Naive B cell (primary cell): Measurements from ENCODE around the gene CCM2L. TPM values are rescaled to one million over a fixed set of nuclear protein-coding genes. Genes with fewer than 3 reads are reported as not detected.

ENCODE experiments used
- ATAC-seq, 2 donors: fragments of 150-1000 bp; cut with Tn5 transposase; 2 replicates each; pipeline ENCODE4 v1.10.0; 2021; ENCODE audit warnings: low read depth in 2 of 2, mild to moderate bottlenecking in 2 of 2, moderate library complexity in 2 of 2
- DNase-seq: peaks from one replicate; pipeline ENCODE4 v3.0.0; 2022
- H3K27ac Mint-ChIP-seq, 6 donors: one replicate each; pipeline ENCODE4 v1.8.0; 2020 to 2022; ENCODE audit warnings: mild to moderate bottlenecking in 6 of 6, mixed read lengths in 6 of 6, moderate library complexity in 5 of 6, inconsistent platforms in 2 of 6
- H3K27me3 Mint-ChIP-seq, 3 donors: one replicate each; pipeline ENCODE4 v1.8.0; 2021 to 2022; ENCODE audit warnings: mixed read lengths in 3 of 3, mild to moderate bottlenecking in 1 of 3
- H3K36me3 Mint-ChIP-seq, 2 donors: one replicate each; pipeline ENCODE4 v1.8.0; 2020 to 2022; ENCODE audit warnings: mixed read lengths in 2 of 2, inconsistent platforms in 1 of 2, mild to moderate bottlenecking in 1 of 2
- H3K4me1 Mint-ChIP-seq, 3 donors: one replicate each; pipeline ENCODE4 v1.8.0; 2020 to 2022; ENCODE audit warnings: mixed read lengths in 3 of 3, inconsistent platforms in 1 of 3, mild to moderate bottlenecking in 1 of 3, moderate library complexity in 1 of 3
- H3K4me3 Mint-ChIP-seq, 8 donors: one replicate each; pipeline ENCODE4 v1.8.0; 2020 to 2022; ENCODE audit warnings: mild to moderate bottlenecking in 8 of 8, mixed read lengths in 8 of 8, moderate library complexity in 8 of 8, inconsistent platforms in 2 of 8
- H3K9me3 Mint-ChIP-seq, 7 donors: one replicate each; pipeline ENCODE4 v1.8.0; 2020 to 2022; ENCODE audit warnings: mixed read lengths in 7 of 7, mild to moderate bottlenecking in 5 of 7, inconsistent platforms in 2 of 7, moderate library complexity in 1 of 7
- polyA plus RNA-seq, 6 donors: library from polyadenylated mRNA; unstranded; fragments of 300-500 nt; fragmentation: Illumina TruSeq; gene quantifications; one replicate each; pipeline ENCODE4 v1.2.3, GENCODE V29; 2021; ENCODE audit warnings: low read depth in 6 of 6

CCM2L gene
- polyA plus RNA-seq, 6 donors from 2014 or later = not detected

DNA sequence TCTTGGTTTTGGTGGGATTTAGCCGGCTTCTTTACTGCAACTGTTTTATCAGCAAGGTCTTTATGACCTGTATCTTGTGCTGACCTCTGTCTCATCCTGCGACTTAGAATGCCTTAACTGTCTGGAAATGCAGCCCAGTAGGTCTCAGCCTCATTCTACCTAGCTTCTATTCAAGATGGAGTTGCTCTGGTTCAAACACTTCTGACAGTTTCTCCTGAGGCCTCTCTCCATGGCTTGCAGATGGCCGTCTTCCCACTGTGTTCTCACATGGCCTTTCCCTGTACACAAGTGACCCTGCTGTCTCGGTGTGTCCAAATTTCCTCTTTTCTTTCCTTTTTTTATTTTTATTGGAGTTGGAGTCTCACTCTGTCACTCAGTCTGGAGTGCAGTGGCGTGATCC, 4.2 kb upstream of the CCM2L start:
- Mint-ChIP-seq H3K4me3 (peak overlapping the region in 1 of 8 donors; percentile 67), H3K4me1 (peaks cover 0 to 3% (median 0%) of the 10 kb centered on the region in 3 donors), H3K9me3 (no peaks in the 10 kb centered on the region), H3K36me3 (no peaks in the 10 kb centered on the region), H3K27ac (peak overlapping the region in 1 of 6 donors; percentile 82), H3K27me3 (peaks cover 8 to 34% (median 31%) of the 10 kb centered on the region in 3 donors)
- DNase-seq = no peak
- ATAC-seq = no peak

DNA sequence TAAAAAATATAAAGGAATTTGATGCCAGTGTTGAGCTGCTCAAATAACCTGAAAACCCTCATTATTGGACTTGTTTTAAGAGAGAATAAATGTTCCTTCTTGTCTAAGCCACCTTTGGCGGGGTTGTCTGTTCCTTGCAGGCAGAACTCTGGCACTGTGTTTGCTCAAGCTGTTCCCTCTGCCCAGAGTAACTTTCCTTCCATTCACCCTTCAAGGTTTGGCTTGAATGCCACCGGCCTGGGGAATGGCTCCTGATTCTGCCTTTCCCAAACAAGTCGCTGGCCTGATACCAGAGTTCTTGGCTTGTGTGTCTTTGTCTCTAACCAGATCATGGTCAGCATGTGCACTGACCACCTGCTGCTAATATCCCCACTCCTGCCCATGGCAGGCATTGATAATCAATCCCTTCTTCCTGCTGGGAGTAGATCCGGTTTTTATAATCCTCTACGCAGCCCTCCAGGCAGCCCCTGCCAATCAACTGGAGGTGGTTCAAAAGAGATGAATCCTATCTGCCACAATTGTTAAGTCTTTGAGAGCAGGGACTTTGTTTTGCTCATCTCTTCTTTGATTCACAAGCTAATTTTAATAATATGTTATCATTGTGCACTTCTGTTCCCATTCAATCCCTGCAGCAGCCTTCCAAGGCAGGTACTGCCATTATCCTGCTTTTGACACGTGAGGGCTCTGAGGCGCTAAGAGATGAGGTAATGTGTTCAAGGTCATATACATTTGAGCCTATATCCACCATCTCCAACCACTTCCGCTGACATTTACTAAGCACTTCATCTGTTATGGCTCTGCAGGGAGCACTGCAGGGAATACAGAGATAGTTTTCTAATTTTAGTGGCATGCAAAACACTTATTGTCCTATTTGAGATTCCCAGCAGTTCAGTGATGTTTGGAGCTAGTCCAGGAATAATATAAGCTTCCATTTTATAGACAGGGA, 3.1 kb upstream of the CCM2L start:
- H3K36me3 Mint-ChIP-seq = no peaks in the 10 kb centered on the region
- H3K9me3 Mint-ChIP-seq = no peaks in the 10 kb centered on the region
- H3K4me3 Mint-ChIP-seq = no peak overlapping the region
- DNase-seq (no peak), ATAC-seq (no peak)
- peaks cover 0 to 3% (median 0%) of the 10 kb centered on the region in 3 donors for H3K4me1 Mint-ChIP-seq
- peaks cover 16 to 42% (median 42%) of the 10 kb centered on the region in 3 donors for H3K27me3 Mint-ChIP-seq
- no peak overlapping the region for H3K27ac Mint-ChIP-seq

DNA sequence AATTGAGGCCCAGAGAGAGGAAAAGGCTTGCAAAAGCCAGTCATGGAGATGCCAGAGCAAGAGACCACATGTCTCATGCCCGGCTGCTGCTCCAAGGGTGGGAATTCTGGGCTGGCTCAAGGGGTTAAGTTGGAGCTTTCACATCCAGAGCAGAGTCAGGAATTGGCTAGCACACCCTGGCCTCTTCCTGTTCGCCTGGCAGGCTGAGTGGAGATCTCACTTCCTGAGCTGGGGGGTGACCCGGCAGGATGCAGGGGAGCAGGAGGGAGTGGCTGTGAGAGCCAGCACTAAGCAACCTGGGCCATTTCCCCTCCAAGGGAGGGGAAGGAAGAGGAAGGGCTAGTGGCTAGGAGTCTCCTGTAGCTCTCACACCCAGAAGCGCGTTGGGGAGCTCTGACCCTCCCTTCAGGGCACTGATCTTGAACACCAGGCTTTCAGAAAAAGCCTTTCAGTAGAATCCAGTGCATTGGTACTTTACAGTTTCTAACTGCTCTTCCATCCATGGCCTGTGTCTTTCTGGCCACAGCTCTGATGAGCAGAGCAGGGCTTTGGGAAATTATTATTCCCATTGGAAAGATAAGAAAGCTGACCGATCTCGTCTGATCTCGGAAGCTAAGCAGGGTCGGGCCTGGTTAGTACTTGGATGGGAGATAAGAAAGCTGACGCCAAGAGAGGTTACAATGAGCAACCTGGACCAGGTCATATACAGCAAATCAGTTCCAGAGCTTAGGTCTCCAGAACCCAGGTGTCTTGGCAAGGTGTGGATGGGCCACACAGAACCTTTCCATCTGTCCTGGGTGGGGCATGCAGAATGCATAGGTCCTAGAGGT, 2.2 kb upstream of the CCM2L start:
- no peak overlapping the region for H3K4me3 Mint-ChIP-seq
- peaks cover 0 to 3% (median 0%) of the 10 kb centered on the region in 3 donors for H3K4me1 Mint-ChIP-seq
- no peaks in the 10 kb centered on the region for H3K9me3 Mint-ChIP-seq
- no peak overlapping the region for H3K27ac Mint-ChIP-seq
- ATAC-seq (no peak), DNase-seq (no peak)
- H3K36me3 Mint-ChIP-seq = no peaks in the 10 kb centered on the region
- peaks cover 16 to 43% (median 43%) of the 10 kb centered on the region in 3 donors for H3K27me3 Mint-ChIP-seq

- peaks cover 0 to 3% (median 0%) of the 10 kb centered on the region in 3 donors for H3K4me1 Mint-ChIP-seq
- no peaks in the 10 kb centered on the region for H3K9me3 Mint-ChIP-seq
- DNase-seq = no peak
- peaks cover 16 to 51% (median 44%) of the 10 kb centered on the region in 3 donors for H3K27me3 Mint-ChIP-seq
- H3K36me3 Mint-ChIP-seq = no peaks in the 10 kb centered on the region
- ATAC-seq = no peak
- no peak overlapping the region for H3K27ac Mint-ChIP-seq
- no peak overlapping the region for H3K4me3 Mint-ChIP-seq
These were observed 674 bp upstream of the CCM2L start for GRCh38 chr20:32009564-32009963.

- H3K4me3 Mint-ChIP-seq = no peak overlapping the region
- H3K27ac Mint-ChIP-seq = no peak overlapping the region
- no peaks in the 10 kb centered on the region for H3K9me3 Mint-ChIP-seq
- peaks cover 0 to 3% (median 0%) of the 10 kb centered on the region in 3 donors for H3K4me1 Mint-ChIP-seq
- H3K27me3 Mint-ChIP-seq = peaks cover 22 to 62% (median 55%) of the 10 kb centered on the region in 3 donors
- DNase-seq = no peak
- no peak for ATAC-seq
- H3K36me3 Mint-ChIP-seq = no peaks in the 10 kb centered on the region
These were observed 428 bp downstream of the CCM2L start for GRCh38 chr20:32010666-32011065.

DNA sequence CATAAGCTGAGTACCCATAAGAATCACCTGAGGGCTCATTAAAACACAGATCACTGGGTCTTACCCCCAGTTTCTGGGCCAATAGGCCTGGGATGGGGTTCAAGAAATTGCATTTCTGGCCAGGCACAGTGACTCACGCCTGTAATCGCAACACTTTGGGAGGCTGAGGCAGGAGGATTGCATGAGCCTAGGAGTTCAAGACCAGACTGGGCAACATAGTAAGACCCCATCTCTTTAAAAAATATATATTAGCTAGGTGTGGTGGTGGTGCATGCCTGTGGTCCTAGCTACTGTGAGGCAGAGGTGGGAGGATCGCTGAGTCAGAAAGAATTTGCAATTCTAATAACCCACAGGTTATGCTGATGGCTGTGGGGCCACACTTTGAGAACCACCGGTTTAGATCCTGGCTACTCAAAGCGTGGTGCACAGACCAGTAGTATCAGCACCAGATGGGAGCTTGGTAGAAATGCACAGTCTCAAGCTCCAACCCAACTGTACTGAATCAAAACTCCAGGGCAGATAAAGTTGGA, 2.0 kb downstream of the CCM2L start:
- H3K36me3 Mint-ChIP-seq = no peaks in the 10 kb centered on the region
- peaks cover 26 to 61% (median 57%) of the 10 kb centered on the region in 3 donors for H3K27me3 Mint-ChIP-seq
- no peak for ATAC-seq
- no peak for DNase-seq
- H3K4me1 Mint-ChIP-seq = peaks cover 0 to 3% (median 0%) of the 10 kb centered on the region in 3 donors
- H3K27ac Mint-ChIP-seq = no peak overlapping the region
- no peaks in the 10 kb centered on the region for H3K9me3 Mint-ChIP-seq
- H3K4me3 Mint-ChIP-seq = no peak overlapping the region

DNA sequence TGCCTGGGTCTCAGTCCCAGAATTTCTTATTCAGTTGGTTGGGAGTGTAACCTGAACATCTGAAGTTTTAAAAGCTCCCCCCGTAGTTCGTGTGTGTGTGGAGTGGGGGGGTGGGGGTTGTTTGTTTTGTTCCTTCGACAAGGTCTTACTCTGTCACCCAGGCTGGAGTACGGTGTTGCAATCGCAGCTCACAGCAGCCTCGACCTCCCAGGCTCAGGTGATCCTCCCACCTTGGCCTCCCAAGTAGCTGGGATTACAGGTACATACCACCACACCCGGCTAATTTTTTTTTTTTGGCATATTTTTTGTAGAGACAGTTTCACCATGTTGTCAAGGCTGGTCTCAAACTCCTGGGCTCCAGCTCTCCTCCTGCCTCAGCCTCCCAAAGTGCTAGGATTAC, 3.1 kb downstream of the CCM2L start:
- peaks cover 6 to 10% (median 7%) of the 10 kb centered on the region in 3 donors for H3K4me1 Mint-ChIP-seq
- H3K4me3 Mint-ChIP-seq = no peak overlapping the region
- DNase-seq (no peak), ATAC-seq (no peak)
- H3K27ac Mint-ChIP-seq = no peak overlapping the region
- H3K27me3 Mint-ChIP-seq = peaks cover 33 to 61% (median 57%) of the 10 kb centered on the region in 3 donors
- H3K9me3 Mint-ChIP-seq = no peaks in the 10 kb centered on the region
- H3K36me3 Mint-ChIP-seq = no peaks in the 10 kb centered on the region

- Mint-ChIP-seq H3K27ac (peak overlapping the region in 1 of 6 donors; percentile 8), H3K27me3 (peaks cover 53 to 80% (median 63%) of the 10 kb centered on the region in 3 donors), H3K36me3 (peaks cover 9 to 15% of the 10 kb centered on the region in 2 donors), H3K4me1 (peaks cover 22 to 28% (median 24%) of the 10 kb centered on the region in 3 donors), H3K4me3 (peak overlapping the region; percentile 63 to 91 (median 88)), H3K9me3 (no peaks in the 10 kb centered on the region)
- ATAC-seq (peak; percentile 73 to 80), DNase-seq (peak; percentile 30)
These were observed 7.5 kb downstream of the CCM2L start for GRCh38 chr20:32017711-32018251.

DNA sequence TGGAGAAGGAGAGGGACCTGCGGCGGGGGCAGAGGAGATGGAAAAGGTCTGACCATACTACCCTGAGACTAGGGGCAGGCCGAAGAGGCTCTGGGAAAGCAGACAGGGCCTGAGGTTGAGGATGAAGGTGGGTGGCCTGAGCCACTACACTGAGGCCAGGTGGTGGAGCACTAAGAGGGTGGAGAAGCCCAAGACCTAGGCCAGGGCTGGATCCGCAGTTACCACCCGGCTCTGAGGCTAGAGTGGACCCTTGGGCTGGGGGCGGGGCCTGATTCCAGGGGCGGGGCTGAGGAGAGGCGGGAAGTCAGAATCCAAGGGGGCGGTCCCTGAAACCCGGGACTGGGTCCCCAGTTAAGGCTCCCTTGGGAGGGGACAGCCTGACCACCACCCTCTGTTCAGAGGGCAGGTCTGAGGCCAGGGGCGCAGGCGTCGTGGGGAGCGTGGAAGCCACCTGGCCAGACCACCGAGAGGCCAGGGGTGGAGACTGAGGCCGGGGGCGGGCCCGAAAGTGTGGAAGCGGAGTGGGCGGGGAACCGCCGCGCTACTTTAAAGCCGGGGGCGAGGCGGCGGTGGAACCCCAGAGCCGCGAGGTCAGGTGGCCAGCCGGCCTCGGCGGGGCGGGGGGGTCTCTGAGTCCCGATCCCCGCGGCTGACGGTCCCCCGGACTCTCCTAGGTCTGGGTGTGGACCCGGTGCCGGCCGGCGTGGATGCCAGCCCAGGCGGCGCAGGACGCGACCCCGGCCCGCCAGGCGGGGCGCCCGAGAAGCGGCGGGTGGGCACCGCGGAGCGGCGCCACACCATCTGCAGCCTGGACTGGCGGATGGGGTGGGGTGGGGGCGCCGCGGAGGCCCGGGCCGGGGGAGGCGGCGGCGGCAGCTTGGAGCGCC, 8.3 kb downstream of the CCM2L start:
- Mint-ChIP-seq H3K9me3 (no peaks in the 10 kb centered on the region), H3K27ac (no peak overlapping the region)

DNA sequence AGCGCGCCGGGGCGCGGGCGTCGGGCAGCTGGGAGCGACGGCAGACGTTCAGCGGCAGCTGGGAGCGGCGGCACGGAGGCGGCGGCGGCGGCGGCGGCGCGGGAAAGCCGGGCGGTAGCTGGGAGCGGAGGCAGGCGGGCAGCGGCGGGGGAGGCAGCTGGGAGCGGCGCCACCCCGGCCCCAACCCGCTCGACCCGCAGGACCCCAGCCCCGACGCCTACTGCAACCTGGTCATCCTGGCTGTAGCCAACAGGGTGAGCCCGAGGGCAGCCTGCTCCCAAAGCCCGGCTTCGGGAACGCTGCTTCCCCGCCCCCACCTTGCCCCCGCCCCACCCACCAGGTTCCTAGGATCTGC, 8.9 kb downstream of the CCM2L start:
- Mint-ChIP-seq H3K36me3 (peaks cover 9 to 15% of the 10 kb centered on the region in 2 donors), H3K4me1 (peaks cover 22 to 28% (median 24%) of the 10 kb centered on the region in 3 donors), H3K27ac (no peak overlapping the region), H3K9me3 (no peaks in the 10 kb centered on the region), H3K4me3 (peak overlapping the region; percentile 72 to 95 (median 89)), H3K27me3 (peaks cover 60 to 87% (median 71%) of the 10 kb centered on the region in 3 donors)
- no peak for DNase-seq
- no peak for ATAC-seq

More for the DNA sequence above, 8.3 kb downstream of the CCM2L start:
- peak; percentile 23 for DNase-seq
- H3K36me3 Mint-ChIP-seq = peaks cover 9 to 15% of the 10 kb centered on the region in 2 donors
- peak; percentile 49 to 62 for ATAC-seq
- H3K4me1 Mint-ChIP-seq = peaks cover 22 to 28% (median 24%) of the 10 kb centered on the region in 3 donors
- peak overlapping the region; percentile 76 to 91 (median 88) for H3K4me3 Mint-ChIP-seq
- peaks cover 59 to 85% (median 70%) of the 10 kb centered on the region in 3 donors for H3K27me3 Mint-ChIP-seq

- Mint-ChIP-seq H3K27me3 (peaks cover 63 to 84% (median 71%) of the 10 kb centered on the region in 3 donors), H3K4me1 (peaks cover 23 to 32% (median 24%) of the 10 kb centered on the region in 3 donors)
- no peak for ATAC-seq
These were observed 9.6 kb downstream of the CCM2L start for GRCh38 chr20:32019563-32020463.

More at GRCh38 chr20:32019563-32020463, 9.6 kb downstream of the CCM2L start:
- no peak for DNase-seq
- Mint-ChIP-seq H3K4me3 (peak overlapping the region; percentile 72 to 95 (median 89)), H3K36me3 (peaks cover 9 to 15% of the 10 kb centered on the region in 2 donors), H3K27ac (peak overlapping the region in 2 of 6 donors; percentile 11 to 64), H3K9me3 (no peaks in the 10 kb centered on the region)
